HepG2 (cell line): ENCODE results near the gene ITK. TPM values are rescaled to one million over a fixed set of nuclear protein-coding genes. Genes with fewer than 3 reads are reported as not detected.

Experiments used
- HHEX ChIP-seq: IDR thresholded peaks from 2 replicates; pipeline ENCODE4 v1.6.1; 2016; ENCODE audit warnings: control low read depth
- JUN ChIP-seq: sonication (generic); formaldehyde crosslinking; IDR thresholded peaks from 2 replicates; pipeline ENCODE4 v1.4.0; 2020; ENCODE audit warnings: mild to moderate bottlenecking, missing genetic modification reagents
- MLXIP ChIP-seq: sonication (generic); formaldehyde crosslinking; IDR thresholded peaks from 2 replicates; pipeline ENCODE4 v1.9.0; 2021; ENCODE audit warnings: missing genetic modification reagents, borderline replicate concordance
- NFATC3 ChIP-seq: sonication (generic); formaldehyde crosslinking; IDR thresholded peaks from 2 replicates; pipeline ENCODE4 v1.5.1; 2020; ENCODE audit warnings: mild to moderate bottlenecking, missing genetic modification reagents
- RCOR2 ChIP-seq: IDR thresholded peaks from 2 replicates; pipeline ENCODE4 v1.6.1; 2016; ENCODE audit warnings: missing biosample characterization, missing genetic modification reagents
- RELA ChIP-seq: sonication (generic); formaldehyde crosslinking; IDR thresholded peaks from 2 replicates; pipeline ENCODE4 v1.4.0; 2020; ENCODE audit warnings: missing genetic modification reagents
- ZBTB25 ChIP-seq: IDR thresholded peaks from 2 replicates; pipeline ENCODE4 v1.6.1; 2018; ENCODE audit warnings: missing genetic modification reagents
- ZBTB33 ChIP-seq: sonication (generic); formaldehyde crosslinking; IDR thresholded peaks from 2 replicates; pipeline ENCODE4 v1.4.0; 2020; ENCODE audit warnings: missing genetic modification reagents
- ZNF275 ChIP-seq: sonication (generic); formaldehyde crosslinking; IDR thresholded peaks from 2 replicates; pipeline ENCODE4 v1.8.0; 2022; ENCODE audit warnings: missing genetic modification reagents, mild to moderate bottlenecking, inconsistent platforms, borderline replicate concordance
- ZNF318 ChIP-seq: sonication (generic); formaldehyde crosslinking; IDR thresholded peaks from 2 replicates; pipeline ENCODE4 v1.4.0; 2020; ENCODE audit warnings: mild to moderate bottlenecking, missing genetic modification reagents
- ZNF550 ChIP-seq: sonication (generic); formaldehyde crosslinking; IDR thresholded peaks from 2 replicates; pipeline ENCODE4 v1.4.0; 2020; ENCODE audit warnings: mild to moderate bottlenecking, missing genetic modification reagents, borderline replicate concordance
- ZNF83 ChIP-seq: sonication (generic); formaldehyde crosslinking; IDR thresholded peaks from 2 replicates; pipeline ENCODE4 v1.4.0; 2020; ENCODE audit warnings: missing genetic modification reagents, mild to moderate bottlenecking, borderline replicate concordance
- polyA plus RNA-seq, 8 experiments: library from polyadenylated mRNA; depleted of rRNA in 3 of 8; stranded (reverse) in 7 of 8; unstranded in 1 of 8; fragments of >200 nt; fragmentation: Illumina TruSeq in 4 of 8; extraction: Trizol in 4 of 8; gene quantifications; 2 replicates each; pipeline versions ENCODE4 v1.2.1 to v1.2.3, GENCODE V29; 2011 to 2016; ENCODE audit warnings: low read depth in 4 of 8, missing spikeins in 1 of 8, mixed read lengths in 1 of 8; ENCODE audit not compliant: insufficient read depth in 1 of 8
- total RNA-seq, 5 experiments: library from RNA; depleted of rRNA; stranded (reverse); fragments of >200 nt; fragmentation: Illumina TruSeq; extraction: Trizol; gene quantifications; 2 replicates each; pipeline ENCODE4 v1.2.3, GENCODE V29; 2016; ENCODE audit warnings: low read depth in 1 of 5

Gene ITK
- total and polyA plus RNA-seq, 2 of the 13 experiments (the other 11 are each of a cell fraction or from before 2014, with no cell fraction given) = 0.01 TPM; not detected in 1

- no peak for TF ChIP-seq ZNF275 (CRISPR knock-in tag)
- peak; percentile 86 for TF ChIP-seq RCOR2 (CRISPR knock-in tag)
- no peak for TF ChIP-seq RELA (CRISPR knock-in tag)
- no peak for TF ChIP-seq ZNF83
- peak; percentile 89; the same call in 1 of the 2 replicates for TF ChIP-seq ZNF318
- TF ChIP-seq ZBTB25 (CRISPR knock-in tag) = peak; percentile 75
- TF ChIP-seq ZNF550 = no peak
- TF ChIP-seq NFATC3 (CRISPR knock-in tag) = no peak
- TF ChIP-seq ZBTB33 (CRISPR knock-in tag) = peak; percentile 69
- peak; percentile 74; the same call in 1 of the 2 replicates for TF ChIP-seq JUN (CRISPR knock-in tag)
- TF ChIP-seq HHEX = peak; percentile 67
- peak; percentile 94; the same call in 1 of the 2 replicates for TF ChIP-seq MLXIP
Measured at GRCh38 chr5:157290981-157291711, 110.5 kb downstream of the ITK start (continued).
